HG03460 (cell line): ENCODE results near the gene CPT2.

Experiments
- ATAC-seq: cut with Tn5 transposase; IDR thresholded peaks from one replicate; pipeline ENCODE4 v1.9.1; 2021; ENCODE audit not compliant: unreplicated experiment

CPT2 gene

DNA sequence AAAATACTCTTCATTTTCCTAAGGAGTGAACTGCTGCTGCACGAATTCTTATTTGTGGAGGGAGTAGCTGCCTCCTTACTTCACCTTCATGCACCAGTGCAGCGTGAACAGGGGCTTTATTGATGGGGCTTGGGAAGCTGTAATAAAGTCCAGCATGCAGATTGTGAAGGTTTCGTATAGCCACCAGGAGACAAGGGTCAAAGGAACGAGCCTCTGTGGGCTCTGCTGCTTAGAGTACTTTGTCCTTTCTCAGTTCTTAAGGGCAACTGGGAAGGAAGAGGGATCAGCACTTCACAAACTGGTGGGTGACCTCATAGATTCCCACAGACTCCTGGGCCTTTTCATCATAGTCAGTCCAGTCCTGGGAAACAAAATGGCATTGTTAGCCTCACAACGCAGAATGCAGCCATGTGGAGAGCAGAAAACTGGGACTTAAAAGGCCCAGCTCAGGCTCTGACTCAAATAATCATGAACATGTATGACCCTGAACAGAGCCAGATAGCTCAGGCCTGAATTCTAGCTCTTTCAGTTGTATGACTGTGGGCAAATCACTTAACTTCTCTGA is 17.8 kb downstream of the CPT2 start:
- no peak for ATAC-seq

- ATAC-seq: no peak
Measured at GRCh38 chr1:53218201-53218600, 21.6 kb downstream of the CPT2 start.

GRCh38 chr1:53219711-53220110 is 23.1 kb downstream of the CPT2 start:
- no peak for ATAC-seq

DNA sequence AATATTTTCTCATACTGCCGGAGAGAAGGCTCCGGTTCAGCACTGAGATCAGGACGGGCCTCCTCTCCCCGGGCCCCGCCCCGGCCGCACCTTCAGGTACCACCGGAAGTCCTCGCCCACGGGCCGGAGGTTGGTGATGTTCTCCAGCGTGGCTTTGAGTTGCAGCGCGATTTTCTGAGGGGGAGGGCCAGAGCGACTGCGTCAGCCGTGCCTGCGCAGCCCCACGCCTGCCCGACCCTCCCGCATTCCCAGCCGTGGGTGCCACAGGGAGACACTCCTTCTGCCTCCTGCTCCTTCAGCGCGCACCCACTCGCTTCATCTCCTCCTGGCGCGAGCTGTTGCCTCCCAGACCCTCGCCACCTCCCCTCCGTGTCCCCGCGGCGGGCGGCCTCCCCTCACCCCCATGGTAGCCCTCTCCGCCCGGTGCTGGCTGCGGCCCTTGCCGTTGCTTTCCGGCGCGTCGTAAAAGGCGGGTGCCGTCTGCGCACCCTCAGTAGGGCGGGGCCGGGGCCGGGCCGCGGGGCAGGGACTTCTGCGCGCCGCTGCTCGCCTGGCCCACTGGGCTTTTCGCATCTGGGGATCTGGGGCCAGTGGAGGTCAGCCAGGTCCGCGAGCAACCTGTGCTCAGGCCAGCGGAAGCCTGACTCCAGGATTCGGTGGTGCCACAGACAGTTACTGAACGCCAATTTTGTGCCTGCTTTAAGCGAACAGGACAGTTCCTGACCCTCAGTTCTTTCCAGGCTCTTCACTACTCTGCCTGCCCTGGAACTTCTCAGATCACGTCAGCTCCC is 23.7 kb downstream of the CPT2 start, which contains the start of gene CZIB:
Gene CZIB (minus strand): TSS at position 464 of the 791 bp plus-strand sequence. CDS start 59 bp downstream, at position 405.
- peak; percentile 93 for ATAC-seq

DNA sequence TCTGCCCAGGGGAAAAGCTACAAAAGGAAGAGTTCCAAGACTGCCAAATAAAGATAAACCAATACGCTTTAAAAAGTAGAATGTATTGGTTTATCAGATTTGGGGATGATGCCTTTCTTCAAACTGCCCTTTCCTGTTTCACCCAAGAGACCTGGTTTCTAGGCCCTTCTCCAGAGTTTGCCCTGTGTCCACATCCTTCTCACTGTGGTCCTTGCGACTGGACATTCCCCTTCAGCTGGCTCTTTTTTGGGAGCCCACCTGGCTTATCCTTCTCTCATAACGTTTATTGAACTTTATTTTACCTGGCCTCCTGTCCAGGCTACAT is 24.3 kb downstream of the CPT2 start:
- no peak for ATAC-seq

DNA sequence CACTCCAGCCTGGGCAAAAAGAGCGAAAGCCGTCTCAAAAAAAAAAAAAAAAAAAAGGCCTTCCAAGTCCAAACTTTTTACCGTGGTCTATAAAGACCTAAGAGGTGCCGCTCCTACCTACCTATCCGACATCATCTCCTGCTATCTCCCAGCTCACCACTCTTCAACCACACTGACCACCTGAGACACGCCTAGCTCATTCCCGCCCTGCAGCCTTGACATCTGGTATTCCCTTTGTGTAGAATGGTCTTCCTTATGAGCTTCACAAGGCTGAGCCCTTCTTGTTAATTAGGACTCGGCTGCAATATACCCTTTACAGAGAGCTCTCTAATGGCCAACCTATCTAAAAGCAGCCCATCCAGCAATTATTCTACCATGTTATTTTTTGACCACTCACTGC is 41.0 kb downstream of the CPT2 start:
- no peak for ATAC-seq

- ATAC-seq: peak; percentile 99
Measured at GRCh38 chr1:53238197-53239155, 41.9 kb downstream of the CPT2 start, which contains the start of gene MAGOH. Gene MAGOH, minus strand, starts transcription at chr1:53238518. Its CDS starts 70 bp downstream, at chr1:53238448.

DNA sequence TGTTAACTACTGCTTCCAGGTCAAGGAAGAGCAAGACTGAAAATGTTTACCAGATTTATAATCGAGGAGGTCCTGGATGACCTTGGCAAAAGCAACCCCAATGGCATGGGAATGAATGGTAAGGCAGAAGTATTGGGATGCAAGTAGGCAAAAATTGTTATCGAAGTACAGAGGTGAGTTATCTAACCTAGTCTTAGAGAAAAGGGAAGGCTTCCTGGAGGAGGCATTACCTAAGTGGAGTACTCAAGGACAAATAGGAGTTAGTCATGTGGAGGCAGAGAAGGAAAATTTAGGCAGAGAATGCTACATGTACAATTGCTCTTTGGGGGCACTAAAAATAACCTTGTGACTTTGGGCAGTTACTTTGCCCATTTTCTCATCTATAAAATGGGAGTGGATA is 45.2 kb downstream of the CPT2 start:
- ATAC-seq: no peak

GRCh38 chr1:53242381-53242780 is 45.8 kb downstream of the CPT2 start:
- ATAC-seq: no peak

DNA sequence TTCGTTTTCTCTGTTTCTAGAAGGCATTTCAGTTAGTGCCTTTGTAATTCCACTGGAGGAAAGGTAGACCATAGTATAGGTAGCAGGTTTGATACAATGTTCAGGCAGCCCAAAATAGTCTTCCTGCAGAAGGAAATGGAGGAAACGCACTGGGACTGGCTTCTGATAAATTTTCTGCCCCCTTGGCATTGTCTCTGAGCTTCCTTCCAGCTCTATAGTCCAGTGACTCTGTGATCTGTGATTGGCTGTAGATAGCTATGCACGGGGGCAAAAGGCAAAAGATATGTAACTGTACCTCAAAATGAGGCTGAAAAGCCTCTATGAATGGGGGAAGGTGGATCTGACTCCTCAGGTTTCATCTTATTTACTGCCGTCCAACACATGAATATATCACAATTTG is 47.5 kb downstream of the CPT2 start:
- ATAC-seq: no peak

DNA sequence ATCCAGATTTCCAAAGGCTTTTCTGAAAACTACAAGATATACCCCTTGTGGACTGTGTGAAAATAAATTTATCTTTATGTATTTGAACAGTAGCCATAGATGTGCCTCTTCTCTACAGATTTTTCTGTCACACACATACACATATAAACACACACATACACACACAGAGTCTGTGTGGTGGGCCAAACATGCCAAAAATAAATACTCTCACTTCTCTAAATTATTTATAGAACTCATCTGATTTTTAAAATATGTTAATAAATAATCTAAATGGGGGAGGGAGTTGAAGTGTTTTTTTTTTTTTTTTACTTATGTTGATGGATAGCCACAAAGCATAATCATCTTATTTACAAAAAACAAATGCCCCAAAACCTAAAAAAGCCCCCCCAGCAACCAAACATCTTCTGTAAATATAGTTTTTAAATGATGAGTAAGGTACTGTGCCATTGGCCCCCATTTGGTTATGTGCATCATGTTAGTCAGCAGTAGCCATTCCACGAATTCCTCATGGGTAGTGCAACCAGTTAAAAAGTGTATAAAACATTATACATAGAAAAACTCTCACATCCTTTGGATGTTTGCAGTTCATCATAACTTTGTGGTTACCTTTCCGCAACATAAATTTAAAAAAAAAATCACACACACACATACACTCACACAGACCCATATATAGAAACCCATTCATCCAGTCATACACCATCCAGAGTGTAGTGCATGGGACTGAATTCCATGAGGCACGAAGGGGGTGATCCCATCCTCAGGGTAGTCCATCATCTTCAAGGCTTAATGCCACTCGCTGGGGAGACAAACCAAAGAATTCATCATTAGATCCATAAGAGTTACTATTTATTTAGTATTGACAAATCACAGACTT is 49.9 kb downstream of the CPT2 start:
- no peak for ATAC-seq

GRCh38 chr1:53249706-53250105 is 53.1 kb downstream of the CPT2 start:
- ATAC-seq: no peak

DNA sequence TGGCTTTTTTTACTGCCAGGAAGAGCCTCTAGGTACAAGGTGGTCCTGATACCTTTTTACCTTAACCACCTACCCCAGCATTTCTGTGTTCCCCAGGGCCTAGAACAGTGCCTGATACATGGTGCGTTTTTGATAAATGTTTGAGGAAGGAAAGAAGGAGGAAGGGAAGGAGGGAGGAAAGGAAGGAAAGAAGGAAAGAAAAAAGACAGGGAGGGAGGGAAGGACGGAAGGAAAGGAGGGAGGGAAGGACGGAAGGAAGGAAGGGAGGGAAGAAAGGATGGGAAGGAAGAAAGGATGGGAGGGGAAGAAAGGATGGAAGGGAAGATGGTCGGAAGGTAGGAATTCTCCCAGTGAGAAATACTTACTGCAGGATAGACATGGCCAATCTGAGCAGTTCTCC is 53.7 kb downstream of the CPT2 start:
- ATAC-seq: no peak

DNA sequence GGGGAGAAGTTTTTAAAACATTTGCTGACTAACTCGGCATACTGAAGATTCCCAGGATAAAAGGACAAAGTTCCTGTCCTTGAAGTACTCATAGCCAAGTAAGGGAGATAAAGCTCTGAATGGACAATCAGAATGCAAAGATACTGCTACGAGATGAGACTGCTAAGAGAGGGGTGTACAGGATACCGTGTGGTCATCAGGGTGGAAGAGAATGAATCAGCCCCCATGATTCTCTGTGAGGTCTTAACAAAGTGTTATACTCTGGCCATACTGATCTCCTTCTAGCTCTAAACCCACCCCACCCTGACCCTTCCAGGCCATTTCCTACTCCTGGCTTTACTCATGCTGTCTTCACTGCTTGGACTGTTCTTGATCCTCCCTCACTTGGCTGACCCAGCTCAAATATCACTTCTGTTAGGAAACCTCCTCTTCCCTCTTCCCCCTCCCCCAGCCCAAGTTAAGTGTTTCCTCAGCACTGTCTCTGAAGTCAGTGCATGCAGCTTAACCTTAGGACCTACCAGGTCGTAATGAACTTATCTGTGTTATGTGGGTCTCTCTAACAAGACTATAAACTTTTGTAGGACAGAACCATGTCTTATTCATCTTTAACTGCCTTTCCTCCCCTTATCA is 57.5 kb downstream of the CPT2 start:
- no peak for ATAC-seq

DNA sequence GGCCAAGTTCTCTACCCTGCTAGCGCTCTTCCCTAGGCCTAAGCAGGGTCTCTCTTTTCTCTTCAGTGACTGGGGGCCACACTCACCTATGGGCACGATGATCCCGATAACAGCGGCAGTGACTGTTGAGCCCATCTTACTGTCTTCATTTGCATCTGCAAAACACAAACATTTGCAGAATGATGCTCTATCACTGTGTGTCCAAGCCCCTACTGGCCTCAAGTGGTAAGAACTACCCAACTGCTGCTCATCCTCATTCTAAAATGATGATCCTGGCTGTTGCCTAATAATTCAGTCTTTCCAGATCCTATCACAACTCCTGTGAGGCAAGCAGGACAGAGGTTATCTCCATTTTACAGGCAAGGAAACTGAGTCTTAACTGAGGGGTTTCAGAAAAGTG is 58.4 kb downstream of the CPT2 start:
- ATAC-seq: no peak

DNA sequence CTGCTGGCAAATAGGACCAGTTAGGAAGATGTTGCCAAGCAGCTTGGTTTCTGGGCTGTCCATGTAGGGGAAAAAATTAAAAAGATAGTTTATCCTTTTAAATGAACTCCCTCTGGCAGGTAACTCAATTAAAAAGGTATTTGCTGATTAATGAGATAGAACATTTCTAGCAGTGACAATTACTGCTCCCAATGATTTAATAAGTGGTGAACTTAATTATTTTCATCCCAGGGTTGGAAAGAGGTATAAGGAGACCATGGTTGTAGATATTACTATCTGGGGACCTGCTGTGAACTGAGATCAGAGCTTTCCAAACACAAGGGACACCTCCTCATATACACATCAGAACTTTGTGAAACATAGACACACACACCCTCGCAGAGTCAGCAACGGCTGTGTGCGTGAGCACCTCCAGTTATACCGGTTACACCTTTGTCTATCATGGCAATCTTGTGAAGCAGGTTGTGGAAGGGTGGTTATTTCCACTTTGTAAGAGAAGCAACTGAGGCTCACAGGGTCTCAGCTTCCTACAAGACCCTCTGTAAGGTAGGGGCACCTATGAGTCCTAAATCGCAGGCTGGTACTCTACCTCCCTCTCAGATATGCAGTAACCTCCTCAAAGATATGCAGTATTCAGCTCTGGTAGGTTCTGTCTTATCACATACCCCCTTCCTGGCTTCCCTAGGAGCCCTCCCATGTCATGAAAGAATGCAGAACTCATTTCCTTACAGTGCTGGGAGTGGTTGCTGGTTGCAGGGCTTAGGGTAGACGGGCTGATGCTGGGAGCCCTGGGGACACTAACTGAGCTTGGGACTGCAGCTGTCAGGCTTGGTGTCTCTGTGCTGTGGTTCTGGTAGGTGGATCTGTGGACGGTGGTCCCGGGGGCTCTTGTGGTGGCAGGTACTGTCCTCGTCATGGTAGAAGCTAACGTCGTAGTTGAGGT is 60.2 kb downstream of the CPT2 start:
- no peak for ATAC-seq

DNA sequence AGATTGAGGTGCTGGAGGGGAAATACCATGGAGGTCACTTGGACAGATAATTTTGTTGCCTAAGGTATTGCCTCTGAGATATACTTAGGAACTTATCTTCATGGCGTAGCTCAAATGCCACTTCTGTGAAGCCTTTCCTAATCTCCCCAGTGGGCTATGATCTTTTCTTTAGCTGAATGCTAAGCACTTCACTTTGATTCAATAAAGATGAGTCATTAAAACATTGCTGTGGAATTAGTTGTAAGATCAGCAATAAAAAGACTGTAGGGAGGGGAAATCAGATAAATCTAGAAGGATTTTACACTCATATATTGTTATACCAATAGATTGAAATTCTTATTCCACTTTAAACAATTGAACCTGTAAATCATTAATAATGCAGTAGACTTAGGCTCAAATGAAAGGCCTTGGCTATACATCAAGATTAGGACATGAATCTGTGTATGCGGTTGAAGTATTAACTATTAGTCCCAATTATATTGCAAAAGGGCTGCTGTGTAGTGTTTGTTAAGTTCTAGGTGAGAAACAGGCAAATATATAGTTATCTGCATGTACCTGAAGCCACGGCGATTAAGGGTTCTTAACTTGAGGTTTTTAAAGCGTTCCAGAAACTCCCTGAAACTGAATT is 60.9 kb downstream of the CPT2 start:
- no peak for ATAC-seq

DNA sequence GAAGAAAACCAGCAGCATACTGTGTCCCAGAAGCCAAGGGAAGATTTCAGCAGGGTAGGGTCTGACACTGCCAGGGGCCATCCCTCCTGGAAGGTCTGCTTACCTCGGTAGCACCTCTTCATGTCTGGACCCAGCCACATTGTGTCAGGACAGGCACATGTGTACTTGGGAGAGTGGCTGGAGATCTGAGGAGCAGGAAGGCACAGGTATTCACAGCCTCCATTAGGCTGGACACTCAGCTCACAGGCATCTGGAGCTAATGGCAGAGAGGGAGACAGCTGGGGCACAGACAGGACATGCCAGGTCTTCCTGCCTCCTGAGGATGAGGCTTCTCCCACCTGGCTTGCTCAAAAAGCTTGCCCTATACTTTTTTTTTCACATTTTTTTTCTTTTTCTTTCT is 61.6 kb downstream of the CPT2 start:
- no peak for ATAC-seq

- ATAC-seq: no peak
Measured at GRCh38 chr1:53259932-53260331, 63.3 kb downstream of the CPT2 start.
